Activated CD4-positive, alpha-beta memory T cell treated with anti-CD3 and anti-CD28 coated beads for 36 hours (primary cell): ENCODE data around the gene SNRPA. TPM values are rescaled to one million over a fixed set of nuclear protein-coding genes. Genes with fewer than 3 reads are reported as not detected.

ENCODE experiments used
- CTCF ChIA-PET: fragments of 350-600 bp; sonication (Branson Sonifier 250); formaldehyde crosslinking; loops from one replicate; lab custom pipeline; 2021; ENCODE audit warnings: antibody characterized with exemption, inconsistent platforms; lab: Charles Lee
- POLR2A ChIA-PET: fragments of 350-600 bp; sonication (Branson Sonifier 250); formaldehyde crosslinking; loops from one replicate; lab custom pipeline; 2021; ENCODE audit warnings: antibody characterized with exemption; lab: Charles Lee
- DNase-seq: peaks from one replicate; pipeline ENCODE4 v3.0.0-alpha.2; 2020
- H3K27ac Mint-ChIP-seq: one replicate; pipeline ENCODE4 v1.8.0; 2021; ENCODE audit warnings: mixed read lengths
- H3K27me3 Mint-ChIP-seq: one replicate; pipeline ENCODE4 v1.8.0; 2021; ENCODE audit warnings: mixed read lengths
- H3K36me3 Mint-ChIP-seq: one replicate; pipeline ENCODE4 v1.8.0; 2021; ENCODE audit warnings: mixed read lengths
- H3K4me1 Mint-ChIP-seq: one replicate; pipeline ENCODE4 v1.8.0; 2021; ENCODE audit warnings: low read depth, mixed read lengths
- H3K4me3 Mint-ChIP-seq: one replicate; pipeline ENCODE4 v1.8.0; 2021; ENCODE audit warnings: mild to moderate bottlenecking, mixed read lengths
- H3K9me3 Mint-ChIP-seq: one replicate; pipeline ENCODE4 v1.8.0; 2021; ENCODE audit warnings: mixed read lengths
- intact Hi-C: fragments of 100-400 bp; cut with micrococcal nuclease; formaldehyde crosslinking; loops from one replicate; pipeline ENCODE4 v1.15.1; 2023
- total RNA-seq, 2 experiments: library from RNA; stranded (reverse); gene quantifications; one replicate each; pipeline ENCODE4 v1.2.3, GENCODE V29; 2021

SNRPA gene
- total RNA-seq: 100 to 1,000 TPM; 241 to 253 TPM

DNA sequence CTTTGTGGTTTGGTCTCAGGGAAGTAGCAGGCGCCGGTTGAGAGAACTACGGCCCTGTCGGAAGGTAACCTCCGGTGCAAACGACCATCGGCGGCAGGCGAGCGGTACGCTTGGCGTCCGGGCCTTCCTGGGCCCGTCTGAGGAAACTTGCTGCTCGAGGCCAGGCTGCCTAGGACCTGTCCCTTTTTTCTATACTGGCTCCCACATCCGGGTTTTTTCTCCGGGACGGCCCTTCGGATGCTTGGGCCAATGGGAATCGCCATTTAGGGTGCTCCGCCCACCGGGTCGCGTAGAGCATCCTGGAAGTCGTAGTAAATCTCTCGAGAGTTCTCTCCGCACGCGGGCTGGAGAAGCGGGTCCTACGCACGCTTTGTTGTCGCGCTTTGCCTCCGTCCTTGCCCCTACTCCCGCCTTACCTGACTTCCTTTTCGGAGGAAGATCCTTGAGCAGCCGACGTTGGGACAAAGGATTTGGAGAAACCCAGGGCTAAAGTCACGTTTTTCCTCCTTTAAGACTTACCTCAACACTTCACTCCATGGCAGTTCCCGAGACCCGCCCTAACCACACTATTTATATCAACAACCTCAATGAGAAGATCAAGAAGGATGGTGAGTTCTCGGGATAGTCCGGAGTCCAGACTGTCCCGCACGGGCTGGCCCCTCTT, at the start of gene SNRPA:
SNRPA (plus strand) TSS at position 330 of the 664 bp plus-strand sequence; CDS start at position 536, 206 bp downstream.
- no peaks in the 10 kb centered on the region for H3K27me3 Mint-ChIP-seq
- DNase-seq: peak; percentile 98
- peak within 1 kb of the TSS; percentile 94 for H3K4me3 Mint-ChIP-seq
- H3K36me3 Mint-ChIP-seq: peaks cover 39% of the 10 kb centered on the region
- ChIA-PET CTCF (interaction anchor here (0.7 to 2.7 kb wide), 6 partner anchors 27 to 117 kb away, joined by 3 to 13 read pairs (median 6); partner anchors contain the start of gene RAB4B), POLR2A (interaction anchor here (0.7 to 4.5 kb wide), 9 partner anchors 21 to 141 kb away, joined by 3 to 54 read pairs (median 7); partner anchors contain the start of genes COQ8B, EGLN2, ITPKC and RAB4B)
- peak within 1 kb of the TSS; percentile 97 for H3K27ac Mint-ChIP-seq
- intact Hi-C loops: loop anchor here (1.0 to 10.0 kb wide), 9 partner anchors 27 to 794 kb away; partner anchors contain the start of genes BLVRB, COQ8B, NUMBL and RAB4B
- no peaks in the 10 kb centered on the region for H3K9me3 Mint-ChIP-seq
- peaks cover 39% of the 10 kb centered on the region for H3K4me1 Mint-ChIP-seq

DNA sequence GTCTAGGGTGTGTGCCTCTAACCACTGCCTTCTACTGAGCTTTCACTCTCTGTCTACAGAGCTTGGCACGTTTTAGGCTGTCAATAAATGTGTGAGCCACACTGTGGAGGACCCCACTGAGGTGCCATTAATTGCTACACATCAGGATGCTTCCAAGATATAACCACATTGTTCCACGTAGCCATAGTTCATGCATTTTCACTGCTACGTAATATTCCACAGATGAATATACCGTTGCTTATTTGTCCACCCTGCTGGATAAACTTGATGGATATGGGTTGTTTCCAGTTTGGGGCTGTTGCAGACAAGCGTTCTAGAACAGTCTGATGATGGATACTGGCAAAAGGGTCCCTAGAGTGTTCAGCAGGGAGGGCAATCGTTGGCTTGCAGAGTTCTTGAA, 49.2 kb upstream of the SNRPA start:
- DNase-seq: no peak
- Mint-ChIP-seq H3K9me3 (no peaks in the 10 kb centered on the region), H3K4me1 (no peaks in the 10 kb centered on the region), H3K36me3 (peaks cover 14% of the 10 kb centered on the region), H3K4me3 (no peak overlapping the region), H3K27me3 (no peaks in the 10 kb centered on the region), H3K27ac (no peak overlapping the region)
- intact Hi-C loops: no loop called here
- ChIA-PET POLR2A (no interaction called here), CTCF (interaction anchor here (2.4 kb wide), 1 partner anchor 67 kb away, joined by 9 read pairs; no protein-coding TSS in a partner anchor)

DNA sequence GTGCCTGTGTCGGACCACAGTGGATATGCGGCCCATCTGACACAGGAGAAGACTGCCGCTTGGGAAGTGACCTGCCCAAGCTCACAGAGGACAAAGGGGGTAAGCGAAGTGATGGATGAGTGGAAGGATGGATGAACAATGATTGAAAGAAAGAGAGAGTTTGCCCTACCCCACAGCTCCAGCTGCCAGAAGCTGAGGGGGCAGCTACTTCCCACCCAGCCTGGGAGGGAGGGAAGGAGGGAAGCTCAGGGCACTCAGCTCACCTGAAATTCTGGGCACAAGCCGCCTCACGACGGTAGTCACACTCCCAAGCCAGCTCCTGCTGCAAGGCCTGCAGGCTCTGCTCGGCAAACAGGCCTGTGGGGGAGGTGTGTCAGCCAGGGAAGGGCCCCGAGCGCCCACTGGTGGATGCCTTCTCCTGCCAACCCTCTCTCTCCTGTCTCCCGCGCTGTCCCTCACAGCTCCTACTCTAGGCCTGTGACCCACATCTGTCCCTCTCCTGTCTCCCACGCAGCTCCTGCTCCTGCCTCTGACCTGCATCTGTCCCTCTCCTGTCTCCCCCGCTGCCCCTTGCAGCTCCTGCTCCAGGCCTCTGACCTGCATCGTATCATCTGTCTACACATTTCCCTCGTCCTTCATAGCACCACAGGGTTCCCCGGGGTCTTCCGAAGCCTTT, 48.5 kb upstream of the SNRPA start:
- Mint-ChIP-seq H3K36me3 (peaks cover 14% of the 10 kb centered on the region), H3K9me3 (no peaks in the 10 kb centered on the region), H3K4me1 (no peaks in the 10 kb centered on the region), H3K27me3 (no peaks in the 10 kb centered on the region), H3K27ac (no peak overlapping the region), H3K4me3 (no peak overlapping the region)
- POLR2A ChIA-PET: interaction anchor here (1.0 kb wide), 1 partner anchor 11 kb away, joined by 3 read pairs; no protein-coding TSS in a partner anchor
- CTCF ChIA-PET: no interaction called here
- intact Hi-C loops: no loop called here
- DNase-seq: no peak

DNA sequence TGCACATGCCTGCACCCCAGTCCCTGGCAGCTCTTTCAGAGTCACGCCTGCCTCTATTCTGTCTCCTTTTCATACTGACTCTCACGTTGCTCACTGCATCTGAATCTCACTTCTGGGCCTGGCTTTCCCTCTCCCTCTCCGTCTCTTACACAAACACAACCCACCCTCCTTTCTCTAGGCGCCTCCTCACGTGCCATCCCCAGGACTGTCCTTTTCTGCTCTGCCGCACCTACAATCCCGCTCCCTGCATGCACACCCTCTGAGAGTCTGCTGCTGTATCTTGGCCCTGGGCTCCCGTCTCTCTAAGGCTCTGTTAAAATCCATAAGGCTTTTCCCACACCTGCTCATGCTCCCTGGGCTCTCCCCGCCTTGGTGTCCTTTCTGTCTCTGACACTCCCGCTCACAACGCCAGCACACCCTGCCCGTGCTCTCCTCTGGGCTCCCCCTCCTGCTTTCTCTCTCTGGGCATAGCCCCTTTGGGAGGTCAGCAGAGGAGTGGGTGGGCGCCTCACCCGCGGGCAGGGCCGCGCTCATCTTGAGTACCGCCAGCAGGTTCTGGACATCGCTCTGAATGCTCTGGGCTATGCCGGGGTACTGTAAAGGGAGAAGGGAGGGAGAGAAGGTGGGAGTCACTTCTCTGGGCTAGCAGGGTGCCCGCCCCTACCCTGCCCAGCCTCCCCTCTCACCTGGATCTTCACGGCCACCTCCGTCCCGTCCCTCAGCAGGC, 47.8 kb upstream of the SNRPA start:
- H3K4me1 Mint-ChIP-seq: no peaks in the 10 kb centered on the region
- DNase-seq: no peak
- peaks cover 14% of the 10 kb centered on the region for H3K36me3 Mint-ChIP-seq
- intact Hi-C loops: no loop called here
- ChIA-PET POLR2A (interaction anchor here (1.0 to 1.2 kb wide), 2 partner anchors 12 to 13 kb away, joined by 3 read pairs; partner anchors contain the start of gene NUMBL), CTCF (no interaction called here)
- no peak overlapping the region for H3K4me3 Mint-ChIP-seq
- H3K27ac Mint-ChIP-seq: no peak overlapping the region
- no peaks in the 10 kb centered on the region for H3K27me3 Mint-ChIP-seq
- H3K9me3 Mint-ChIP-seq: no peaks in the 10 kb centered on the region

DNA sequence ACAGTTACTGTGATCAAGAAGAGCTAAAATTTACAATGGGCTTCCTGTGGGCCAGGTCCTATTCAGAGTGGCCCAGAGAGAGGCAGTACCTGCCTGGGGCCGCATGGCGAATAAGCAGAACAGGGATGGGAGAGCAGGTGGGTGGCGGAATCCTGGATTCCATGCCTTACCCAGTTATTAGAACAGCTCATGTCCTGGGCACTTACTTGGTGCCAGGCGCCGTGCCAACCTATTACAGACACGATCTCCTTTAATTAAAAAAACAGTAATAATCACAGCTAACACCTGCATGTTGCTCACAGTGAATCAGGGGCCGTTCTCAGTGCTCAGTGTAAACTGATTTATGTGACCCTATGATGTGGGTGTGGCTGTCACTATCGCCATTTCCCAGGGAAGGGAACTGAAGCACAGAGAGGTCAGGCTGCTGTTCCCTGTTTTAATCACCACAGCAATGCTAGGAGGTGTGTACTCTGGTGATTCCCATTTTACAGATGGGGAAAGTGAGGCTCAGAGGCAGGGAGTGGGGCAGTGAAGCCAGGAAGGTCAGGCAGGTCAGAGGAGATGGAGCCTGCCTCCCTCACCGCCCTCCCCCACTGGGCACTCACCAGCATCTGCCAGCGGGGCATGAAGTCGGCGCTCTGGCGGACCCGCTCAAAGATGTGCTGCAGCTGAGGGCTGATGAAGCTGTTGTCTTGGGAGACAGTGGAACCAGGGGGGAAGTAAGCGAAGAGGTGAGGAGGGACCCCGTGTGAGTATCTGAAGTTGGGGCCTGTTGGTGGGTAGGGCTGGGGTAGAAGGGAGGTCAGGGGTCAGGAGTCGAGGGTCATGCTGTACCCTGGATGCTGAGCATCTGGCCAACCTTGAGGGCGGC, 46.3 kb upstream of the SNRPA start:
- H3K27me3 Mint-ChIP-seq: no peaks in the 10 kb centered on the region
- peaks cover 20% of the 10 kb centered on the region for H3K36me3 Mint-ChIP-seq
- no peaks in the 10 kb centered on the region for H3K4me1 Mint-ChIP-seq
- no peak for DNase-seq
- H3K4me3 Mint-ChIP-seq: no peak overlapping the region
- no peak overlapping the region for H3K27ac Mint-ChIP-seq
- intact Hi-C loops: no loop called here
- H3K9me3 Mint-ChIP-seq: no peaks in the 10 kb centered on the region
- ChIA-PET CTCF (no interaction called here), POLR2A (interaction anchor here (1.2 kb wide), 1 partner anchor 14 kb away, joined by 3 read pairs; the partner anchor contains the start of gene NUMBL)

- CTCF ChIA-PET: no interaction called here
- Mint-ChIP-seq H3K4me3 (no peak overlapping the region), H3K4me1 (no peaks in the 10 kb centered on the region), H3K9me3 (no peaks in the 10 kb centered on the region), H3K27ac (no peak overlapping the region), H3K27me3 (no peaks in the 10 kb centered on the region), H3K36me3 (peaks cover 22% of the 10 kb centered on the region)
- intact Hi-C loops: no loop called here
- POLR2A ChIA-PET: no interaction called here
- no peak for DNase-seq
Measured at GRCh38 chr19:40705362-40705651, 45.7 kb upstream of the SNRPA start.

- Mint-ChIP-seq H3K9me3 (no peaks in the 10 kb centered on the region), H3K4me3 (no peak overlapping the region), H3K4me1 (no peaks in the 10 kb centered on the region), H3K36me3 (peaks cover 26% of the 10 kb centered on the region), H3K27me3 (no peaks in the 10 kb centered on the region), H3K27ac (no peak overlapping the region)
- ChIA-PET CTCF (no interaction called here), POLR2A (no interaction called here)
- no peak for DNase-seq
- intact Hi-C loops: no loop called here
Measured at GRCh38 chr19:40705950-40706619, 44.9 kb upstream of the SNRPA start.

DNA sequence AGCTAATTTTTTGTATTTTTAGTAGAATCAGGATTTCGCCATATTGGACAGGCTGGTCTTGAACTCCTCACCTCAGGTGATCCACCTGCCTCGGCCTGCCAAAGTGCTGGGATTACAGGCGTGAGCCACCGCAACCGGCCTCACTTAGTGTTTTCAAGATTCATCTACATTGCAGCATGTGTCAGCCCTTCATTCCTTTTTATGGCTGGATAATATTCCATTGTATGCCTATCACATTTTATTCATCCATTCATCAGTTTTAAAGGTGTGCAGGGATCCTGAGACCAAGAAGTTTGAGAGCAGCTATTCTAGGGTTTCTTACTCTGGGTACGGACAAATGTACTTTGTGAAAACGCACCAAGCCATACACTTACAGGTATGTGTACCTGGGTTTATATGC, 43.4 kb upstream of the SNRPA start:
- Mint-ChIP-seq H3K27me3 (no peaks in the 10 kb centered on the region), H3K36me3 (peaks cover 30% of the 10 kb centered on the region), H3K4me3 (no peak overlapping the region), H3K4me1 (peaks cover 5% of the 10 kb centered on the region), H3K9me3 (no peaks in the 10 kb centered on the region), H3K27ac (no peak overlapping the region)
- ChIA-PET CTCF (interaction anchor here (1.1 kb wide), 1 partner anchor 9 kb away, joined by 4 read pairs; the partner anchor contains the start of genes COQ8B and ITPKC), POLR2A (no interaction called here)
- intact Hi-C loops: no loop called here
- DNase-seq: no peak

- Mint-ChIP-seq H3K4me3 (no peak overlapping the region), H3K27ac (no peak overlapping the region), H3K9me3 (no peaks in the 10 kb centered on the region), H3K4me1 (peaks cover 16% of the 10 kb centered on the region), H3K36me3 (peaks cover 24% of the 10 kb centered on the region), H3K27me3 (no peaks in the 10 kb centered on the region)
- CTCF ChIA-PET: interaction anchor here (0.6 kb wide), 1 partner anchor 997 kb away, joined by 3 read pairs; no protein-coding TSS in a partner anchor
- intact Hi-C loops: no loop called here
- no peak for DNase-seq
- POLR2A ChIA-PET: no interaction called here
Measured at GRCh38 chr19:40709817-40710216, 41.2 kb upstream of the SNRPA start.

DNA sequence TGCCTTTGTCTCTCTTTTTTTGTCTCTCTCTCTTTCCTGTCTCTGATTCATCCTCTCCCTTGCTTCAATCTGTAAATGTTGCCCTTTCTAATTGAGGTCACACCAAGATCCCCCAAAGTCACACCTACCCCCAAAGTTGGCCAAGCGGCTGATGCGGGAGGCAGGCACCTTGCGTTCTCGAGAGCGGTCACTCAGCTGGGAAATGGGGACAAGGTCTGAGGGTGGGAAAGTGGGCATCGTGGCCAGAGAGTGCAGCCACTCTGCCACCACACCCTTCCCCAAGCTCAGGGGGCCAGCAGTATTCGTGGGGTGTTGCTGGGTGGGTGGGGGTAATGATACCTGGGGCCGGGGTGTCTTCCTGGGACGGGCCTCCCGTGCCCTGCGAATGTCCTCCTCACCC, 37.1 kb upstream of the SNRPA start:
- H3K9me3 Mint-ChIP-seq: no peaks in the 10 kb centered on the region
- peaks cover 35% of the 10 kb centered on the region for H3K4me1 Mint-ChIP-seq
- peak overlapping the region; percentile 52 for H3K27ac Mint-ChIP-seq
- peak overlapping the region; percentile 93 for H3K4me3 Mint-ChIP-seq
- CTCF ChIA-PET: no interaction called here
- peaks cover 19% of the 10 kb centered on the region for H3K36me3 Mint-ChIP-seq
- intact Hi-C loops: no loop called here
- H3K27me3 Mint-ChIP-seq: no peaks in the 10 kb centered on the region
- POLR2A ChIA-PET: no interaction called here
- DNase-seq: no peak
